ENCODE results near the gene SLIT3. TPM values are rescaled to one million over a fixed set of nuclear protein-coding genes. Genes with fewer than 3 reads are reported as not detected.

SLIT3 gene
- total RNA-seq, 1 experiment from 2014 or later, result 0.44 TPM

DNA sequence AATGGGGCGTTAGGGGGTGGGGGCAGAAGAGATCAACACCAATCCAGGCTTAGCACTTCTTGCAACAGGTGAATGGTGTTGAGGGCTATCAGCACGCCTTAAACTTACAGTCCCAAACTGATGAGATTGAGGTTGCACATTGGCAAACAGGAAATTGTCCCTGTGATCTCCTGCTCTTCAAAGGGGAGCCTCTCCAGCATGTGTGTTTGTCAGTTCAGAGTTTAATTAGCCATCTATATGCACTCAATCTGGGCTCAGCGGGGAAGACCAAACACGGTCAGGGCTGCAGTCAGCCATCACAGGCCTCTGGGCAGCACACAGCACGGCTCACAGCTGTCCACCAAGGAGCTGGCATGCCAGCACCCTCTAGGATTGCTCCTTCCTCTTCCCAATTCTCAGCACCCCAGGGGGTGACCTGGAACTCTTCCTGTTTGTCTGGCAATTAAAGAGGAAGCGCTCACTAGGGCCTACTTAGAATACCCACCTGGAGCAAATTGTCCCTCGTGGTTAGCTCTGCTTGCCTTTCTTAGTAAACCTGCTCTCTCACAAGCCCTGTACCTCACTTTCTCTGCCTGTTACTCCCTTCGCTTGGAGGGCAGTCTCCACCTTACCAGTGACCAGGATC lies 217.4 kb downstream of the SLIT3 start:
- Histone ChIP-seq H3K36me3 (ENCODE audit: low read depth, low read length) (no peaks in the 10 kb centered on the region), H3K27me3 (ENCODE audit: low read length) (peaks cover 8% of the 10 kb centered on the region; the same call in 1 of the 2 replicates), H3K9ac (ENCODE audit: low read length) (no peak overlapping the region), H3K9me2 (replicated peaks; ENCODE audit: low read length) (no peaks in the 10 kb centered on the region), H3K4me3 (ENCODE audit: low read length) (no peak overlapping the region), H3K27ac (ENCODE audit: low read length) (no peak overlapping the region), H2AFZ (ENCODE audit: low read length) (no peak overlapping the region), H3F3A (ENCODE audit: low read length, unreplicated experiment) (no peaks in the 10 kb centered on the region), H3K4me1 (ENCODE audit: insufficient read depth, low read length) (no peaks in the 10 kb centered on the region), H3K9me3 (ENCODE audit: low read length) (no peaks in the 10 kb centered on the region), H3K4me2 (ENCODE audit: low read length) (no peak overlapping the region), H4K20me1 (ENCODE audit: low read length) (no peaks in the 10 kb centered on the region), H3K79me2 (ENCODE audit: low read length) (no peaks in the 10 kb centered on the region)
- TF ChIP-seq, protein P1, sequence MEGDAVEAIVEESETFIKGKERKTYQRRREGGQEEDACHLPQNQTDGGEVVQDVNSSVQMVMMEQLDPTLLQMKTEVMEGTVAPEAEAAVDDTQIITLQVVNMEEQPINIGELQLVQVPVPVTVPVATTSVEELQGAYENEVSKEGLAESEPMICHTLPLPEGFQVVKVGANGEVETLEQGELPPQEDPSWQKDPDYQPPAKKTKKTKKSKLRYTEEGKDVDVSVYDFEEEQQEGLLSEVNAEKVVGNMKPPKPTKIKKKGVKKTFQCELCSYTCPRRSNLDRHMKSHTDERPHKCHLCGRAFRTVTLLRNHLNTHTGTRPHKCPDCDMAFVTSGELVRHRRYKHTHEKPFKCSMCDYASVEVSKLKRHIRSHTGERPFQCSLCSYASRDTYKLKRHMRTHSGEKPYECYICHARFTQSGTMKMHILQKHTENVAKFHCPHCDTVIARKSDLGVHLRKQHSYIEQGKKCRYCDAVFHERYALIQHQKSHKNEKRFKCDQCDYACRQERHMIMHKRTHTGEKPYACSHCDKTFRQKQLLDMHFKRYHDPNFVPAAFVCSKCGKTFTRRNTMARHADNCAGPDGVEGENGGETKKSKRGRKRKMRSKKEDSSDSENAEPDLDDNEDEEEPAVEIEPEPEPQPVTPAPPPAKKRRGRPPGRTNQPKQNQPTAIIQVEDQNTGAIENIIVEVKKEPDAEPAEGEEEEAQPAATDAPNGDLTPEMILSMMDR (conservative IDR thresholded peaks at IDR 0.05; ENCODE audit: low read depth, low read length), result no peak
- TF ChIP-seq EZH2 (IDR thresholded peaks at IDR 0.05; ENCODE audit: low read length, unreplicated experiment), result no peak
- TF ChIP-seq EZH2phosphoT487 (IDR thresholded peaks at IDR 0.05; ENCODE audit: borderline replicate concordance, low read length), result no peak
- intact Hi-C loops (cut with micrococcal nuclease), result no loop called here
- DNase-seq (no peak), ATAC-seq (no peak)
- ChIA-PET CTCF (no interaction called here), POLR2A (ENCODE audit: unreplicated experiment) (no interaction called here)
- no TSS peak for BruUV-seq (replicated peaks)

DNA sequence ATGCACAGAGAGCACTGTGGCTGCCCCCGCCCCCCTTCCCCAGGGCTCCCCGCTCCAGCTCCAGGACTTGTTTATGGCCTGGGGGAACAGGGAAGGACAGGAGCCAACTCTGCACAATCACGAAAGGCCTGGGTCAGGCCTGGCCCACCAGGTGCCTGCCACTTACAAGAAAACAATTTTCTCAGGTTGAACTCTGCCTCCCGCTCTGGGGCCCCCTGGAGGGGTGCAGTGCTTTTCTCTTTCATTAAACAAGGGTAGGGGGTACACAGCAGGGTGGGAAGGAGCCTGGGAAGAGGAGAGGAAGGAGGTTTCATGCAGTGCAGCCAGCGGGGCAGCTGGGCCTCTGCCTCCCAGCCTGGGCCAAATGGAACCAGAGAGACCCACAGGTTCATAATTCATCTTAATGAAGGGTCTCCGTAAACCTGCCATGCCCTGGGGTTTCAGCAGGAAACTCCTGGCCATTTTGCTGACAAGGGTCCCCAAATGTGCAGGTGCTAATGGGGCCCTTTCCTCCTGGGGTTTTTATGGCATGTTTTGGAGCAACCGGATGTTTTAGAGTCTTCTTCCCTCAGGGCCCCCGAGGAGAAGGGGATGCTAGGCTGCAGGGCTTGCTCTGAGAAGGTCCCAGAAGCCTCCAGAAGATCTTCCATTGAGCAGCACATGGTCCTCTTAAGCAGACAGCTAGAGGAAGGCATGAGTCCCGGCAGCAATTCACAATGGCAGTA lies 219.8 kb downstream of the SLIT3 start:
- ATAC-seq (no peak), DNase-seq (no peak)
- Histone ChIP-seq H4K20me1 (ENCODE audit: low read length) (no peaks in the 10 kb centered on the region), H3K79me2 (ENCODE audit: low read length) (no peaks in the 10 kb centered on the region), H3K27me3 (ENCODE audit: low read length) (peaks cover 13% of the 10 kb centered on the region; the same call in 1 of the 2 replicates), H3K4me2 (ENCODE audit: low read length) (no peak overlapping the region), H2AFZ (ENCODE audit: low read length) (no peak overlapping the region), H3K9me3 (ENCODE audit: low read length) (no peaks in the 10 kb centered on the region), H3K9me2 (replicated peaks; ENCODE audit: low read length) (no peaks in the 10 kb centered on the region), H3K36me3 (ENCODE audit: low read depth, low read length) (no peaks in the 10 kb centered on the region), H3F3A (ENCODE audit: low read length, unreplicated experiment) (no peaks in the 10 kb centered on the region), H3K4me1 (ENCODE audit: insufficient read depth, low read length) (no peaks in the 10 kb centered on the region), H3K27ac (ENCODE audit: low read length) (no peak overlapping the region), H3K4me3 (ENCODE audit: low read length) (no peak overlapping the region), H3K9ac (ENCODE audit: low read length) (no peak overlapping the region)
- intact Hi-C loops (cut with micrococcal nuclease), result no loop called here
- BruUV-seq (replicated peaks), result no TSS peak
- POLR2A ChIA-PET (ENCODE audit: unreplicated experiment), result no interaction called here
- TF ChIP-seq, protein P1 (conservative IDR thresholded peaks at IDR 0.05; ENCODE audit: low read depth, low read length), result no peak
- no peak for TF ChIP-seq EZH2phosphoT487 (IDR thresholded peaks at IDR 0.05; ENCODE audit: borderline replicate concordance, low read length)
- TF ChIP-seq EZH2 (IDR thresholded peaks at IDR 0.05; ENCODE audit: low read length, unreplicated experiment), result no peak
- CTCF ChIA-PET, result no interaction called here

DNA sequence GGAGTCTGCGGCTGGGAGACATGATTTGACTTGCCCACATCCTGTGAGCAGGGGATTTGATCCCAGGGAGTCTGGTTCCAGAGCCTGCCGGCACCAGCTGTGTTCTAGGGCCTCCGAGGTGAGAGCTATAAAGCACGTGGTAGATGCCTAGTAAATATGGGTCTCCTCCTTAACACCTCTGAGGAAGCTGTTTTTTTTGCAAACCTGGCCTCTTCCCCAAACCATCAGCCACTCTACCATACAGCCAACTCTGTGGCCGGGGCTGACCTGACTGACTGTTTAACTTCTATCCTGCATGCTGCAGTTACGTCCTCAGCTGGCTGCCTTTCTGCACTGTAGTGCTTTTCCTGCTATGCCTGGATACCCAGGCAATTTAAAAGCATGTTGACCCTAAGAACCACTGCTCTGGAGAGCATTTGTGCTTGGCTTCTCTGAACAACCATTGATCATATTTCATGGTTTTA lies 220.5 kb downstream of the SLIT3 start:
- H3K36me3 ChIP-seq (ENCODE audit: low read depth, low read length), result no peaks in the 10 kb centered on the region
- H3K4me3 ChIP-seq (ENCODE audit: low read length), result no peak overlapping the region
- no peak overlapping the region for H3K4me2 ChIP-seq (ENCODE audit: low read length)
- H2AFZ ChIP-seq (ENCODE audit: low read length), result no peak overlapping the region
- ATAC-seq, result 0 out of 2 replicates have a peak, but pooled peaks have one; percentile 24
- ChIA-PET CTCF (no interaction called here), POLR2A (ENCODE audit: unreplicated experiment) (no interaction called here)
- no peak overlapping the region for H3K9ac ChIP-seq (ENCODE audit: low read length)
- H3K9me3 ChIP-seq (ENCODE audit: low read length), result no peaks in the 10 kb centered on the region
- intact Hi-C loops (cut with micrococcal nuclease), result no loop called here
- H3K27ac ChIP-seq (ENCODE audit: low read length), result no peak overlapping the region
- H3K79me2 ChIP-seq (ENCODE audit: low read length), result no peaks in the 10 kb centered on the region
- no peaks in the 10 kb centered on the region for H3F3A ChIP-seq (ENCODE audit: low read length, unreplicated experiment)
- no peaks in the 10 kb centered on the region for H3K4me1 ChIP-seq (ENCODE audit: insufficient read depth, low read length)
- no TSS peak for BruUV-seq (replicated peaks)
- no peak for DNase-seq
- H3K27me3 ChIP-seq (ENCODE audit: low read length), result peaks cover 13% of the 10 kb centered on the region; the same call in 1 of the 2 replicates
- TF ChIP-seq EZH2 (IDR thresholded peaks at IDR 0.05; ENCODE audit: low read length, unreplicated experiment) (no peak), EZH2phosphoT487 (IDR thresholded peaks at IDR 0.05; ENCODE audit: borderline replicate concordance, low read length) (no peak)
- TF ChIP-seq, protein P1 (conservative IDR thresholded peaks at IDR 0.05; ENCODE audit: low read depth, low read length), result no peak
- no peaks in the 10 kb centered on the region for H4K20me1 ChIP-seq (ENCODE audit: low read length)
- no peaks in the 10 kb centered on the region for H3K9me2 ChIP-seq (replicated peaks; ENCODE audit: low read length)

Measured in PC-3 (cell line).